ENCODE measurements around the gene CYBC1.
A peak's percentile ranks its signal among the peaks of the same experiment; 100 is the strongest.
"Not testable (repeated sequence)": the region's sequence is repeated elsewhere in the genome, so short reads cannot be mapped to it uniquely, and the experiment has no call there.

The CYBC1 gene

DNA sequence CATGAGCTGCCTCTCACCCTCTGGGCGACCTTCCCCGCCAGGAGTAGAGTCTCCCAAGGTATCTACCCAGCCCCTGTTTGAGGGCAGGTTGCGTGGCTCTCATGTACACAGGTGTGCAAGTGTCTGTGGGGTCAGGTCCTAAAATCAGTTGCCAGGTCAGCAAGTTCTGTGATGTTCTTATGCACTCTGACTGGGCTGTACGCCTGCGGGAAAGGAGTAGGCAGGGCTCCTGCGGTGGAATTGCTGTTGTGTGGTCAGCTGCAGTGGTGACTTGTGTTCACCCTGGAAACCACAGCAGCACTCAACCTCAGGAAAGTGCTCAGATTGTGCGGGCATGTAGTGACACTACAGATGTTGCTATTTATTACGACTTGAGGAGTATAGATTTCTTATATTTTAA lies 27.4 kb upstream of the CYBC1 start:
- no peak for DNase-seq (ENCODE audit: low spot score)

- no peak for DNase-seq (ENCODE audit: low spot score)
Measured at GRCh38 chr17:82475458-82475857, 24.9 kb upstream of the CYBC1 start.

- no peak for DNase-seq (ENCODE audit: low spot score)
Measured at GRCh38 chr17:82474223-82475010, 23.9 kb upstream of the CYBC1 start.

DNA sequence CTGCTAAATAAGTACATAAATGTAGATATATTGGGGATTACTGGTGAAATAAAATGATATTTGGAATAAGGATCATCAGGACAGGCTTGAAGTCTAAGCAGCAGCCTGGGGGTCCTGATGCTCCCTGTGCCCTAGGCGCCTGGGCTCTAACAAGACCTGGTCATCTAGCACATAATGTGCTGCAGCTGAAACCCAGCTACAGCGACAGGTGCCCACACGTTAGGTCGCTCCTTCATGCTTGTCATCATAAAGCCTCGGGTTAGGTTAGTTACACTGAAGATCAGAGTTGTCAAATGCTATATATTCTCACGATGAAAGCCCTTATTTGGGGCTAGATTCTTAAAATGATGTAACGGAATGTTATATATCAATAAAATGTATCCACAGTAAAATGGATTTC lies 19.5 kb upstream of the CYBC1 start:
- DNase-seq (ENCODE audit: low spot score), result no peak

- no peak for DNase-seq (ENCODE audit: low spot score)
Measured at GRCh38 chr17:82468692-82469091, 18.1 kb upstream of the CYBC1 start.

GRCh38 chr17:82465023-82465603 lies 14.6 kb upstream of the CYBC1 start:
- no peak for DNase-seq (ENCODE audit: low spot score)

DNA sequence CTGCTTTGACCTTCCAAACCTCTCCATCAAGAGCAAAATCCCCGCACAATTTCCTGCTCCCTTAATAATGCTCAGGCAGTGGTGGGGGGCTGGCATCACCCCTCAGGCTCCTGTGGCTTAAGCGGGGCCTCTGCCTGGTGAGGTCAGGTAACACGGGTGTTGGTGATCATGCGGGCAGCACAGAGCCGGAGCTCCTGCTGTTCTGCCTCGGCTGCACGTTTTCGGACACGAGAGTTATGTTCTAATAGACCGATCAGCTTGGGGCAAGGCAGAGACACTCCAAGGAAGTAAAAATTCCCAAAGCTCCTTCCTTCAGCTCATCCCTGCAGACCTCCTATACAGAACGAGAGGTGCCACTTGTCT lies 14.0 kb upstream of the CYBC1 start:
- no peak for DNase-seq (ENCODE audit: low spot score)

- no peak for DNase-seq (ENCODE audit: low spot score)
Measured at GRCh38 chr17:82463925-82464566, 13.5 kb upstream of the CYBC1 start.

DNA sequence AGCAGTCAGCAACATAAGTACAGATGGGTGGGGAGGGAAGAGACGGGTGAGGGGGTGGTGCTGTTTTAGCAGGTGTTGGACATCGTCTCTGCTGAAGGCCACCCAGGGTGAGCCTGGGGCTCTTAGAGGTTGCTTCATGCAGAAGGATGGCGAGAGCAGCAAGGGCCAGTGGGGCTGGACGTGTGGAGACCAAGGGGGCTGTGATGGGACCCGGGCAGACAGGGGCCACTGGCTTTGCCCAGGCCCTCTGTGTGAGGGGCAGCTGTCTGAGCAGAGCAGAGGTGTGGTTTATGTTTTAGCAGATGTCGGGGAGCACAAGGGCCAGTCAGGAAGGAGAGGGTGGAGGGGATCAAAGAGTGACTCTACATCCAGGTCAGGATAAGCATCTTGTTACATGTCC lies 12.8 kb upstream of the CYBC1 start:
- no peak for DNase-seq (ENCODE audit: low spot score)

GRCh38 chr17:82461827-82462524 lies 11.4 kb upstream of the CYBC1 start:
- DNase-seq (ENCODE audit: low spot score), result no peak

DNA sequence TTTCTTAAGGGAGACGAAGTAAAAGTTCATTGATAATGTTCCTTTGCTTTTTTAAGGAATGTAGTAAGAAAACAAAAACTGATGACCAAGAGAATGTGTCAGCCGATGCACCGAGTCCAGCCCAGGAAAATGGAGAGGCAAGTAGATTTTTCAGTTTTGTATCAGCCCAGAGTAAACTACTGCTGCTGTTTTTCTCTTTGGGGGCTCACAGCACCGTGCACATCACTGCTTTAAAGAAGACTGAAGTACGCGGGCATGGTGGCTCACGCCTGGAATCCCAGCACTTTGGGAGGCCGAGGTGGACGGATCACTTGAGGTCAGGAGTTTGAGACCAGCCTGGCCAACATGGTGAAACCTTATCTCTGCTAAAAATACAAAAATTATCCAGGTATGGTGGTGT lies 9.4 kb upstream of the CYBC1 start:
- not testable (repeated sequence) for DNase-seq (ENCODE audit: low spot score)

- DNase-seq (ENCODE audit: low spot score), result peak; percentile 51
Measured at GRCh38 chr17:82458885-82459424, 8.4 kb upstream of the CYBC1 start.

- DNase-seq (ENCODE audit: low spot score), result peak; percentile 100
Measured at GRCh38 chr17:82458179-82458884, 7.8 kb upstream of the CYBC1 start, which contains the start of gene NARF. Gene NARF (plus strand): TSS chr17:82458741. CDS start chr17:82458804, 63 bp downstream.

DNA sequence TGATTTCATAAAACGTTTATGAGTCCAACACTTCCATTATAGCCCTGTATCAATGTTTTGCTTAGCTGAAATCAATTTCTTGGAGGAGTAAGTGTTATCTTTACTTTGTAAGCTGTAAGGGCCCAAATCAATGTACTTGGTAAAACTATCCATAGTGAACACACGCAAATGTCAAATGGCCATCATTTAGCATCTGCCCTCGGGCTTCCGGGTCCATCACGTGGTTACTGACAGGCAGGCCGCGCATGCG lies 7.3 kb upstream of the CYBC1 start:
- DNase-seq (ENCODE audit: low spot score), result peak; percentile 96

DNA sequence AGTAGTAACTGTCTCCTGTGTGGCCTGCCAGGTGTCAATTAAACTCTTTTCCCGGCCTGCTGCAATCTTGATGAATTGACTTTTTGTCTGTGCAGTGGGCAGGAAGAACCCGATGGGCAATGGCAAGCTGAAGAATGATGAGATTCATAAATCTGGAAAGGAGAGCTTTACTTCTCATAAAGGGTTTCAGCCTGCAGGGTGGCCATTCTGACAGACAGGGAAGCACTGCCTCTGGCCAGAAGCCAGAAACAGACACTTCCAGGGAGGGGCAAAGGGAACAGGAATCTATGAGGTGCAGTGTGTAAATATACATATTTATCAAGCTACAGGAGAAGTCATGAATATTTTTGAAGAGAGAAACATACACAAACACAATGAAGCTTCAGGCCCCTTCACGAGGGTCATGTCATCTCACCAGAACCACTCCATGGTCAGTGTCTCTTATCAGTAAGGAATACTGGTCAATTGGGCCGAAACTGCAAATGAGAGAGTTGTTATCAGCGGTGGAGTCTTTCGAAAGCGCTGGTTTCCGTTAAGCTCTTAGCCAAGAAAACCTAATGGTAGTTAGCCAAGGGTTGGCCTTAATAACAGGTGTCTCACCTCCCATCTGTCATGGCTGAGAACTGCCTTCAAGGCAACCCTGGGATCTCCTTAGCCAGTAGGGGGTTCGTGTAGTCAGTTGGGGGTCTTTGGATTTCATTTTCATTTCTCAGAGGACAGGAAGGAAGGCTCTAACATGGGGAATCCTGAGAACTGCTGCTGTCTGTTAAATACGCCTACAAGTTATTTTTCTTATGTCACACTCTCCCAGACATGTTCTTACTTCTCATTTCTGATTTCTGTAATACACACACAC lies 6.7 kb upstream of the CYBC1 start:
- DNase-seq (ENCODE audit: low spot score), result no peak

- DNase-seq (ENCODE audit: low spot score), result not testable (repeated sequence)
Measured at GRCh38 chr17:82453706-82454105, 3.2 kb upstream of the CYBC1 start.

- not testable (repeated sequence) for DNase-seq (ENCODE audit: low spot score)
Measured at GRCh38 chr17:82453151-82453550, 2.6 kb upstream of the CYBC1 start.

- no peak for DNase-seq (ENCODE audit: low spot score)
Measured at GRCh38 chr17:82452162-82452561, 1.6 kb upstream of the CYBC1 start.

DNA sequence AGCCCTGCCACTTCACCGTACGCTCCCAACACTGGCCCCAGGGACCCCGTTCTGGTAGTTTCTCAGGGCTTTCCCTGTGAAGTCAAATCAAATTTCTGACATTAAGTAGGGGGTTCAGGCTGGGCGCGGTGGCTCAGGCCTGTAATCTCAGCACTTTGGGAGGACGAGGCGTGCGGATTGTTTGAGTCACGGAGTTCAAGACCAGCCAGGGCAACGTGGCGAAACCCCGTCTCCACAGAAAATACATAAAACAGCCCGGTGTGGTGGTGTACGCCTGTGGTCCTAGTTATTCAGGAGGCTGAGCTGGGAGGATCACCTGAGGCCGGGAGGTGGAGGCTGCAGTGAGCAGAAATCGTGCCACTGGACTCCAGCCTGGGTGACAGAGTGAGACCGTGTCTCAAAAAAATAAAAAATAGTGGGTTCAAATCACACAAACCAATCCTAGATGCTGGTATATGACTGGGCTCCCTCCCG lies 632 bp downstream of the CYBC1 start:
- DNase-seq (ENCODE audit: low spot score), result no peak

DNA sequence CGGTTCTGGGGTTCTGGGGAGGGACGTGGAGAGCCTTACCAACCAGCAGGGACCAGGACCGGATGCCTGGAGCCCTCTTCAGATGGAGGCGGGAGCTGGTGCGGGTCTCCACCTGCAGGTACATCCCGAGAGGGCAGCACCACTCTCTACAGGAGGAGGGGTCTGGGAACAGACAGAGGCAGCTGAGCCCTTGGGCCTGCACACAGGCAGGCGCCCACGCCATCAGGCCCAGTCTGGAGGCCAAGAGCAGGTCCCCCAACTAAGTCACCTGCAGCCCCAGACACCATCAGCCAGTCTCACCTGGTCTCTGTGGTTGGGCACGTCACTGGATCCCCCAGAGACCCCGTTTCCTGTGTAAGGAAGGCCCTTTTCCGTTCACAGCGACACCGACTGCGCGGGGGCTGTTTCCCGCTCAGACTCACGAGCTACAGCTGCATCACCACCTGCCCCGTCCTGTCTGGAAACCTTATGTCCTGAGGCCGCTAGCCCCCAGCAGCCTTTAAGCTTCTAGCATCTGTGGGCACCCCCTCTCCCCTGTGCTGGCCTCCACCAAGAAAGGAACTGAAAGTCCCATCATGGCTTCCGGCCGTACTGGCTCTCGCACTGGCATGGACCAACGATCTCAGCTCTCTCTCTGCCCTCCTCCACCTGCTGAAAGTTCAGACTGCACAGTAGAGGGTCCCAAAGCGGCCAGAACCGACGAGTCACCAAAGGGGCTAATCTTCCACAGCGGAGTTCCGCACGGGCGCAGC lies 1.2 kb downstream of the CYBC1 start:
- DNase-seq (ENCODE audit: low spot score), result no peak

All from GM03348 (cell line).